Mesodermal cell (in vitro differentiated cells): Measurements from ENCODE around the gene RAB4B. TPM values are rescaled to one million over a fixed set of nuclear protein-coding genes. Genes with fewer than 3 reads are reported as not detected.
"Not testable (repeated sequence)": the region's sequence is repeated elsewhere in the genome, so short reads cannot be mapped to it uniquely, and the experiment has no call there.

ENCODE experiments used
- H3K27ac ChIP-seq: 2 replicates; pipeline ENCODE4 v1.7.0; 2013; ENCODE audit warnings: mild to moderate bottlenecking, low read depth, low read length, moderate library complexity; ENCODE audit not compliant: severe bottlenecking
- H3K36me3 ChIP-seq: 2 replicates; pipeline ENCODE4 v1.7.1; 2013; ENCODE audit warnings: mild to moderate bottlenecking, low read length, moderate library complexity; ENCODE audit not compliant: control insufficient read depth, insufficient read depth
- H3K4me1 ChIP-seq: one replicate; pipeline ENCODE4 v1.7.1; 2013; ENCODE audit warnings: mild to moderate bottlenecking, low read length; ENCODE audit not compliant: insufficient read depth, control insufficient read depth, poor library complexity, severe bottlenecking
- H3K4me3 ChIP-seq: 2 replicates; pipeline ENCODE4 v1.7.0; 2013; ENCODE audit warnings: low read length, control low read depth, mild to moderate bottlenecking; ENCODE audit not compliant: insufficient read depth, poor library complexity, severe bottlenecking; ENCODE audit errors: extremely low read depth
- H3K9me3 ChIP-seq: 2 replicates; pipeline ENCODE4 v1.7.1; 2013; ENCODE audit warnings: mild to moderate bottlenecking, low read length, moderate library complexity; ENCODE audit not compliant: control insufficient read depth
- WGBS, 2 experiments: methylation state at CpG; one replicate each; pipeline ENCODE4 v1.1.5; 2013; ENCODE audit warnings: missing lambda C conversion rate in 2 of 2; ENCODE audit not compliant: insufficient coverage in 2 of 2; 5-methylcytosine and 5-hydroxymethylcytosine counted together
- polyA plus RNA-seq, 2 experiments: library from polyadenylated mRNA; stranded (reverse); fragments of 50-300 nt; gene quantifications; one replicate each; pipeline ENCODE4 v1.2.3, GENCODE V29; 2013

Gene RAB4B
- polyA plus RNA-seq (2013, experiment 1 of 2), result 35.6 TPM
- 30.4 TPM for polyA plus RNA-seq (2013, experiment 2 of 2)

- H3K4me3 ChIP-seq, result peak within 1 kb of the TSS; percentile 68
- H3K27ac ChIP-seq, result peak within 1 kb of the TSS; percentile 100
- 0 to 1% methylated on average over 41 to 46 of the region's 56 CpGs for WGBS, 2 experiments
- H3K4me1 ChIP-seq, result peaks cover 17% of the 10 kb centered on the region
- no peaks in the 10 kb centered on the region for H3K9me3 ChIP-seq
- peaks cover 9% of the 10 kb centered on the region for H3K36me3 ChIP-seq
Observed at GRCh38 chr19:40777937-40778705, at the start of gene RAB4B. Gene RAB4B, plus strand, starts transcription at chr19:40778247. Its CDS starts 129 bp downstream, at chr19:40778376.

GRCh38 chr19:40730065-40730464 is 48.0 kb upstream of the RAB4B start:
- 92 to 94% methylated on average over 3 to 5 of the region's 5 CpGs for WGBS, 2 experiments
- peaks cover 96% of the 10 kb centered on the region for H3K36me3 ChIP-seq
- not testable (repeated sequence) for H3K4me3 ChIP-seq, H3K9me3 ChIP-seq, H3K4me1 ChIP-seq, H3K27ac ChIP-seq

GRCh38 chr19:40732304-40732703 is 45.7 kb upstream of the RAB4B start:
- not testable (repeated sequence) for H3K4me1 ChIP-seq, H3K9me3 ChIP-seq, H3K27ac ChIP-seq, H3K4me3 ChIP-seq
- H3K36me3 ChIP-seq, result peaks cover 98% of the 10 kb centered on the region
- WGBS, 2 experiments, result 94 to 100% methylated on average over 3 to 8 of the region's 16 CpGs

- WGBS, 2 experiments, result 91 to 98% methylated on average over 7 to 11 of the region's 13 CpGs
- Histone ChIP-seq H3K27ac (no peak overlapping the region), H3K36me3 (peaks cover 95% of the 10 kb centered on the region), H3K4me1 (no peaks in the 10 kb centered on the region), H3K9me3 (no peaks in the 10 kb centered on the region), H3K4me3 (no peak overlapping the region)
Observed at GRCh38 chr19:40733149-40733548, 44.9 kb upstream of the RAB4B start.

- Histone ChIP-seq H3K9me3 (no peaks in the 10 kb centered on the region), H3K4me3 (no peak overlapping the region), H3K27ac (no peak overlapping the region), H3K36me3 (peaks cover 89% of the 10 kb centered on the region), H3K4me1 (no peaks in the 10 kb centered on the region)
- WGBS, 2 experiments, result 96% methylated on average over 10 to 11 of the region's 11 CpGs
Observed at GRCh38 chr19:40735013-40735771, 42.9 kb upstream of the RAB4B start.

GRCh38 chr19:40736661-40737060 is 41.4 kb upstream of the RAB4B start:
- Histone ChIP-seq H3K4me1 (no peaks in the 10 kb centered on the region), H3K4me3 (no peak overlapping the region), H3K36me3 (peaks cover 74% of the 10 kb centered on the region), H3K9me3 (no peaks in the 10 kb centered on the region), H3K27ac (no peak overlapping the region)
- WGBS, 2 experiments, result 94 to 100% methylated on average over 1 to 2 of the region's 9 CpGs

GRCh38 chr19:40737102-40737644 is 40.9 kb upstream of the RAB4B start:
- H3K36me3 ChIP-seq, result peaks cover 72% of the 10 kb centered on the region
- no peaks in the 10 kb centered on the region for H3K4me1 ChIP-seq
- H3K27ac ChIP-seq, result no peak overlapping the region
- 96 to 97% methylated on average over 9 of the region's 9 CpGs for WGBS, 2 experiments
- H3K4me3 ChIP-seq, result no peak overlapping the region
- H3K9me3 ChIP-seq, result no peaks in the 10 kb centered on the region

GRCh38 chr19:40739030-40739839 is 38.8 kb upstream of the RAB4B start:
- Histone ChIP-seq H3K9me3 (no peaks in the 10 kb centered on the region), H3K27ac (no peak overlapping the region), H3K4me1 (no peaks in the 10 kb centered on the region), H3K4me3 (no peak overlapping the region), H3K36me3 (peaks cover 58% of the 10 kb centered on the region)
- WGBS, 2 experiments, result 94 to 96% methylated on average over 19 to 22 of the region's 22 CpGs

GRCh38 chr19:40739871-40740703 is 38.0 kb upstream of the RAB4B start:
- WGBS, 2 experiments, result 78 to 85% methylated on average over 14 to 15 of the region's 16 CpGs
- Histone ChIP-seq H3K36me3 (peaks cover 50% of the 10 kb centered on the region), H3K27ac (peak overlapping the region; percentile 16), H3K4me3 (no peak overlapping the region), H3K9me3 (no peaks in the 10 kb centered on the region), H3K4me1 (peaks cover 4% of the 10 kb centered on the region)
